IMR-90 (cell line): ENCODE measurements around the gene SLC2A1. TPM values are rescaled to one million over a fixed set of nuclear protein-coding genes. Genes with fewer than 3 reads are reported as not detected.

Source experiments
- ATAC-seq: fragments of 200-7000 bp; cut with Tn5 transposase; 2 replicates; pipeline ENCODE4 v1.9.1; 2020; ENCODE audit warnings: low read depth, mild to moderate bottlenecking, moderate library complexity
- Bru-seq: library from RNA; stranded (reverse); fragments of 400-500 nt; gene quantifications from one replicate; lab custom pipeline; 2021; lab: Mats Ljungman, UMichigan
- BruChase-seq, 2 experiments: library from RNA; stranded (reverse); fragments of 400-500 nt; gene quantifications; one replicate each; lab custom pipeline; 2021; lab: Mats Ljungman, UMichigan
- BruUV-seq: library from RNA; stranded (reverse); fragments of 400-500 nt; replicated peaks from 2 replicates; lab custom pipeline; 2021; lab: Mats Ljungman, UMichigan
- CTCF ChIA-PET: fragments of 300-600 bp; formaldehyde crosslinking; extraction: SDS; loops from one replicate; lab custom pipeline; 2021; ENCODE audit warnings: antibody characterized with exemption; lab: Yijun Ruan, JAX
- POLR2A ChIA-PET: fragments of 300-600 bp; sonication (Branson Sonifier 250); formaldehyde crosslinking; loops from one replicate; lab custom pipeline; 2022; ENCODE audit warnings: antibody characterized with exemption; ENCODE audit not compliant: unreplicated experiment; lab: Charles Lee
- DNase-seq: peaks from one replicate; pipeline ENCODE4 v3.0.0; 2013
- H2AFZ ChIP-seq: replicated peaks from 2 replicates; pipeline ENCODE3; 2013; ENCODE audit warnings: low read length, mild to moderate bottlenecking; ENCODE audit not compliant: poor library complexity
- H2AK5ac ChIP-seq: 2 replicates; pipeline ENCODE4 v1.6.1; 2013; ENCODE audit warnings: low read depth, low read length, inconsistent platforms
- H2AK9ac ChIP-seq: replicated peaks from 2 replicates; pipeline ENCODE3; 2013; ENCODE audit warnings: mild to moderate bottlenecking, low read depth, low read length, moderate library complexity; ENCODE audit not compliant: poor library complexity
- H2BK120ac ChIP-seq: 2 replicates; pipeline ENCODE4 v1.6.1; 2013; ENCODE audit warnings: low read depth, low read length, inconsistent platforms
- H2BK15ac ChIP-seq: 3 replicates; pipeline ENCODE4 v1.6.1; 2013; ENCODE audit warnings: low read depth, low read length, inconsistent platforms
- H2BK20ac ChIP-seq: 2 replicates; pipeline ENCODE4 v1.6.1; 2013; ENCODE audit warnings: low read depth, mild to moderate bottlenecking, inconsistent platforms, low read length, moderate library complexity
- H2BK5ac ChIP-seq: 2 replicates; pipeline ENCODE4 v1.6.1; 2013; ENCODE audit warnings: mild to moderate bottlenecking, low read depth, low read length, inconsistent platforms; ENCODE audit not compliant: poor library complexity, severe bottlenecking
- H3K14ac ChIP-seq: replicated peaks from 2 replicates; pipeline ENCODE4 v1.6.1; 2013; ENCODE audit warnings: low read depth, low read length, inconsistent platforms
- H3K18ac ChIP-seq: 2 replicates; pipeline ENCODE4 v1.6.1; 2013; ENCODE audit warnings: low read depth, low read length, control low read depth
- H3K23ac ChIP-seq: 2 replicates; pipeline ENCODE4 v1.6.1; 2013; ENCODE audit warnings: low read depth, low read length, inconsistent platforms
- H3K27ac ChIP-seq: 2 replicates; pipeline ENCODE4 v1.5.1; 2013; ENCODE audit warnings: mild to moderate bottlenecking, control low read depth, low read length; ENCODE audit not compliant: insufficient read depth
- H3K27me3 ChIP-seq: 2 replicates; pipeline ENCODE4 v1.6.1; 2013; ENCODE audit warnings: low read length; ENCODE audit not compliant: control insufficient read depth, insufficient read depth
- H3K36me3 ChIP-seq: 2 replicates; pipeline ENCODE4 v1.6.1; 2013; ENCODE audit warnings: low read length, mixed read lengths; ENCODE audit not compliant: control insufficient read depth, insufficient read depth
- H3K4ac ChIP-seq: 2 replicates; pipeline ENCODE4 v1.6.1; 2013; ENCODE audit warnings: low read depth, low read length, inconsistent platforms
- H3K4me1 ChIP-seq: 2 replicates; pipeline ENCODE4 v1.6.1; 2013; ENCODE audit warnings: low read length, mixed read lengths; ENCODE audit not compliant: control insufficient read depth, insufficient read depth
- H3K4me2 ChIP-seq: 2 replicates; pipeline ENCODE4 v1.6.1; 2013; ENCODE audit warnings: low read depth, mild to moderate bottlenecking, control low read depth, low read length, moderate library complexity
- H3K4me3 ChIP-seq: 2 replicates; pipeline ENCODE4 v1.5.1; 2013; ENCODE audit warnings: low read depth, mild to moderate bottlenecking, control low read depth, low read length, moderate library complexity; ENCODE audit not compliant: insufficient read depth
- H3K56ac ChIP-seq: 2 replicates; pipeline ENCODE4 v1.6.1; 2013; ENCODE audit warnings: low read length, inconsistent platforms; ENCODE audit not compliant: insufficient read depth; ENCODE audit errors: extremely low read depth
- H3K79me1 ChIP-seq, 2 experiments: 2 replicates each; pipeline ENCODE4 v1.6.1; 2013; ENCODE audit warnings: low read length in 2 of 2, inconsistent platforms in 1 of 2, low read depth in 1 of 2
- H3K9ac ChIP-seq: 2 replicates; pipeline ENCODE4 v1.6.1; 2013; ENCODE audit warnings: low read depth, low read length, control low read depth
- H3K9me1 ChIP-seq: 2 replicates; pipeline ENCODE4 v1.6.1; 2013; ENCODE audit warnings: low read length, inconsistent platforms; ENCODE audit not compliant: insufficient read depth
- H3K9me3 ChIP-seq: 2 replicates; pipeline ENCODE4 v1.6.1; 2013; ENCODE audit warnings: low read length; ENCODE audit not compliant: control insufficient read depth, insufficient read depth
- H4K20me1 ChIP-seq: 2 replicates; pipeline ENCODE4 v1.6.1; 2013; ENCODE audit warnings: low read length, inconsistent platforms; ENCODE audit not compliant: insufficient read depth
- H4K5ac ChIP-seq: 2 replicates; pipeline ENCODE4 v1.6.1; 2013; ENCODE audit warnings: mild to moderate bottlenecking, low read depth, low read length, control low read depth
- H4K8ac ChIP-seq, 2 experiments: 2 replicates each; pipeline ENCODE4 v1.6.1; 2013; ENCODE audit warnings: low read depth in 2 of 2, low read length in 2 of 2, control low read depth in 1 of 2, inconsistent platforms in 1 of 2
- H4K91ac ChIP-seq: 2 replicates; pipeline ENCODE4 v1.6.1; 2013; ENCODE audit warnings: low read depth, low read length, inconsistent platforms; ENCODE audit not compliant: insufficient read depth
- CHD1 ChIP-seq: IDR thresholded peaks from 2 replicates; pipeline ENCODE4 v1.6.1; 2012; ENCODE audit warnings: low read depth, low read length, improper control_type of control experiment
- MAZ ChIP-seq: IDR thresholded peaks from 2 replicates; pipeline ENCODE4 v1.6.1; 2012; ENCODE audit warnings: low read depth, mild to moderate bottlenecking, low read length, improper control_type of control experiment, moderate library complexity, borderline replicate concordance
- MXI1 ChIP-seq: IDR thresholded peaks from 2 replicates; pipeline ENCODE4 v1.6.1; 2012; ENCODE audit warnings: low read depth, mild to moderate bottlenecking, low read length, moderate library complexity, borderline replicate concordance
- POLR2A ChIP-seq: IDR thresholded peaks from 2 replicates; pipeline ENCODE4 v1.6.1; 2012; ENCODE audit warnings: mild to moderate bottlenecking, low read depth, low read length
- RAD21 ChIP-seq: IDR thresholded peaks from 2 replicates; pipeline ENCODE4 v1.6.1; 2012; ENCODE audit warnings: low read length, improper control_type of control experiment
- RFX5 ChIP-seq: IDR thresholded peaks from 2 replicates; pipeline ENCODE4 v1.8.0; 2012; ENCODE audit warnings: low read depth, mild to moderate bottlenecking, low read length, moderate library complexity
- WGBS, 2 experiments: methylation state at CpG; one replicate each; pipeline versions ENCODE4 v1.1.5 to v1.1.7; 2013; ENCODE audit warnings: missing lambda C conversion rate in 2 of 2; ENCODE audit not compliant: insufficient read length in 1 of 2; ENCODE audit errors: extremely low coverage in 2 of 2; 5-methylcytosine and 5-hydroxymethylcytosine counted together
- dilution Hi-C: fragments of 300-500 bp; cut with HindIII; formaldehyde crosslinking; loops from one replicate; pipeline ENCODE4 v1.14.3; 2018; ENCODE audit warnings: low sequenced_read_pairs; ENCODE audit not compliant: unreplicated experiment
- in situ Hi-C: fragments of 300-500 bp; cut with MboI; formaldehyde crosslinking; loops from 3 replicates; pipeline ENCODE4 v1.14.3; 2019; ENCODE audit warnings: low sequenced_read_pairs, inconsistent platforms, mixed read lengths
- intact Hi-C: fragments of 100-400 bp; cut with micrococcal nuclease; formaldehyde crosslinking; loops from 2 replicates; pipeline ENCODE4 v1.10.0; 2022
- long read RNA-seq: library from polyadenylated mRNA; unstranded; transcript quantifications from one replicate; pipeline ENCODE4 v2.0.0, GENCODE V29; 2021; ENCODE audit not compliant: unreplicated experiment
- polyA plus RNA-seq, 3 experiments: library from polyadenylated mRNA; depleted of rRNA; stranded (reverse); fragments of >200 nt; gene quantifications; 2 replicates each; pipeline ENCODE4 v1.2.3, GENCODE V29; 2012; ENCODE audit warnings: low replicate concordance in 1 of 3
- total RNA-seq: library from RNA; depleted of rRNA; stranded (reverse); fragments of >200 nt; gene quantifications from 2 replicates; pipeline ENCODE4 v1.2.3, GENCODE V29; 2012; rRNA removed

Gene SLC2A1
- total RNA-seq (203 and 395 TPM in 2 replicates), polyA plus RNA-seq (2012; rRNA removed) (200 and 208 TPM in 2 replicates), Bru-seq, nascent RNA (percentile 98 among the genes with signal in this experiment), BruChase-seq, experiment 1, labeled RNA remaining after a 6-hour chase (percentile 96 among the genes with signal in this experiment), BruChase-seq, experiment 2, labeled RNA remaining after a 2-hour chase (percentile 94 among the genes with signal in this experiment)
- 557 and 944 TPM in 2 replicates for polyA plus RNA-seq (2012; cell fraction: cytosol; rRNA removed)
- polyA plus RNA-seq (2012; cell fraction: nucleus; rRNA removed; ENCODE audit: low replicate concordance), result 202 and 690 TPM in 2 replicates
- long read RNA-seq, transcript SLC2A1-203 (10 exons, 3,670 nt), result major isoform, 313 of 743 reads
- long read RNA-seq, partial matches to known transcripts, result 367 of 743 reads
- long read RNA-seq, other reads (novel, unspliced or antisense), result 62 of 743 reads

- dilution Hi-C loops, result no loop called here
- Histone ChIP-seq H4K20me1 (peaks cover 47% of the 10 kb centered on the region), H3K36me3 (peaks cover 20% of the 10 kb centered on the region), H3K27me3 (no peaks in the 10 kb centered on the region), H3K4me2 (peak within 1 kb of the TSS; percentile 96), H2BK5ac (peak within 1 kb of the TSS; percentile 92), H2AK9ac (peak within 1 kb of the TSS; percentile 78), H3K56ac (peak within 1 kb of the TSS; percentile 82), H3K27ac (peak within 1 kb of the TSS; percentile 89), H2BK20ac (peak within 1 kb of the TSS; percentile 55), H3K4me3 (peak within 1 kb of the TSS; percentile 91), H3K79me1 (peaks cover 22 to 53% of the 10 kb centered on the region in 2 experiments), H3K14ac (peak within 1 kb of the TSS; percentile 94), H4K8ac (peak within 1 kb of the TSS; percentile 55 to 96), H2AK5ac (peak within 1 kb of the TSS; percentile 80), H3K4me1 (peaks cover 41% of the 10 kb centered on the region), H3K9ac (peak within 1 kb of the TSS; percentile 90), H3K9me1 (peaks cover 39% of the 10 kb centered on the region), H2BK120ac (peak within 1 kb of the TSS; percentile 80), H4K91ac (peak within 1 kb of the TSS; percentile 95), H3K9me3 (no peaks in the 10 kb centered on the region), H2AFZ (peak within 1 kb of the TSS; percentile 81), H4K5ac (peak within 1 kb of the TSS; percentile 52), H2BK15ac (peak within 1 kb of the TSS; percentile 86; the same call in 2 of the 3 replicates), H3K4ac (peak within 1 kb of the TSS; percentile 93), H3K23ac (peak within 1 kb of the TSS; percentile 91), H3K18ac (peak within 1 kb of the TSS; percentile 72)
- 0% methylated on average over 28 of the region's 87 CpGs; no CpG with 5 or more reads in 1 of the 2 experiments for WGBS, 2 experiments
- intact Hi-C loops, result loop anchor here (1.0 to 2.0 kb wide), 4 partner anchors 34 to 115 kb away; no protein-coding TSS in a partner anchor
- peak; percentile 87 for ATAC-seq
- in situ Hi-C loops, result no loop called here
- TF ChIP-seq MXI1 (peak; percentile 86; the same call in 1 of the 2 replicates), RFX5 (no peak), CHD1 (peak; percentile 73), RAD21 (no peak), POLR2A (peak; percentile 99), MAZ (peak; percentile 90)
- ChIA-PET CTCF (no interaction called here), POLR2A (interaction anchor here (0.7 to 1.5 kb wide), 2 partner anchors 9 to 16 kb away, joined by 3 read pairs; no protein-coding TSS in a partner anchor)
- peak; percentile 94 for DNase-seq
- BruUV-seq, result no TSS peak
These were observed at the start of gene SLC2A1 for GRCh38 chr1:42958488-42959319. TSS of gene SLC2A1 (minus strand) at chr1:42958868. CDS start at chr1:42958651, 217 bp downstream.
